Suprapubic skin (tissue), 3 donors: ENCODE data around the gene KLHDC4.

Experiments used
- POLR2AphosphoS5 ChIP-seq, 3 donors: sonication (generic); formaldehyde crosslinking; IDR thresholded peaks; one replicate each; pipeline ENCODE4 v1.6.1; 2017; ENCODE audit warnings: antibody characterized with exemption in 3 of 3
- TF ChIP-seq, protein P1 (sequence below), 2 donors: fragments of 200-600 bp in 1 of 2; fragments of 450-650 bp in 1 of 2; sonication (generic) in 1 of 2; IDR thresholded peaks; one replicate each; pipeline ENCODE4 v1.5.1; 2016 to 2019; ENCODE audit warnings: antibody characterized with exemption in 2 of 2, mild to moderate bottlenecking in 1 of 2, moderate library complexity in 1 of 2

DNA sequence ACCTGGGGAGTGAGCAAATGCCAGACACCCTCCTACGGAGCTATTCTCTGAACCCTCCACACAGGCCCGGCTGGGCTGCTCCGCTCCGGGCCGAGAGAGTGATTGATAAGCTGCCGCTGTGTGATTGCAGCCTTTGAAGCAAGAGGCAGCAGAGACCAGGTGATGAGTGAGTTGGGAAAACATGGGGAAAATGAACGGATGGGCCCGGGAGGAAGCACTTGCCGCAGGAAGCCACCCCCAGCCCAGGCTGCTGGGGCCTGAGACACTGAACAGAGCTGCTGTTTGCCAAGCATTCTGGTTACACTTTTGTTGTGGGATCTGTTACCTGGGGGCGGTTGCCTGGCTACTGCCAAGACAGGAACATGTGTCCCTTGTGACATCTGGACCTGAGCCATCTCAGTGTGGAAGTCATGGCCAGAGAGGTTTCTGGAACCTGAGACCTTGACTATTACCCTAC lies 46.4 kb upstream of the KLHDC4 start:
- TF ChIP-seq, protein P1, sequence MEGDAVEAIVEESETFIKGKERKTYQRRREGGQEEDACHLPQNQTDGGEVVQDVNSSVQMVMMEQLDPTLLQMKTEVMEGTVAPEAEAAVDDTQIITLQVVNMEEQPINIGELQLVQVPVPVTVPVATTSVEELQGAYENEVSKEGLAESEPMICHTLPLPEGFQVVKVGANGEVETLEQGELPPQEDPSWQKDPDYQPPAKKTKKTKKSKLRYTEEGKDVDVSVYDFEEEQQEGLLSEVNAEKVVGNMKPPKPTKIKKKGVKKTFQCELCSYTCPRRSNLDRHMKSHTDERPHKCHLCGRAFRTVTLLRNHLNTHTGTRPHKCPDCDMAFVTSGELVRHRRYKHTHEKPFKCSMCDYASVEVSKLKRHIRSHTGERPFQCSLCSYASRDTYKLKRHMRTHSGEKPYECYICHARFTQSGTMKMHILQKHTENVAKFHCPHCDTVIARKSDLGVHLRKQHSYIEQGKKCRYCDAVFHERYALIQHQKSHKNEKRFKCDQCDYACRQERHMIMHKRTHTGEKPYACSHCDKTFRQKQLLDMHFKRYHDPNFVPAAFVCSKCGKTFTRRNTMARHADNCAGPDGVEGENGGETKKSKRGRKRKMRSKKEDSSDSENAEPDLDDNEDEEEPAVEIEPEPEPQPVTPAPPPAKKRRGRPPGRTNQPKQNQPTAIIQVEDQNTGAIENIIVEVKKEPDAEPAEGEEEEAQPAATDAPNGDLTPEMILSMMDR (IDR thresholded peaks at IDR 0.05): no peak
- no peak for TF ChIP-seq POLR2AphosphoS5 (IDR thresholded peaks at IDR 0.05)
